AG04450 (cell line): ENCODE results near the gene FPGS. TPM values are rescaled to one million over a fixed set of nuclear protein-coding genes. Genes with fewer than 3 reads are reported as not detected.

ENCODE experiments used
- CTCF ChIA-PET: fragments of 300-600, 350-600 bp; formaldehyde crosslinking; extraction: SDS; loops from one replicate; lab custom pipeline; 2022; ENCODE audit warnings: antibody characterized with exemption, inconsistent platforms; lab: Charles Lee
- POLR2A ChIA-PET: fragments of 350-600 bp; formaldehyde crosslinking; extraction: SDS; loops from one replicate; lab custom pipeline; 2021; ENCODE audit warnings: antibody characterized with exemption, inconsistent platforms; lab: Yijun Ruan, JAX
- DNase-seq: peaks from one replicate; pipeline ENCODE4 v3.0.0-alpha.2; 2011; ENCODE audit warnings: low read depth, low spot score
- H3K27ac ChIP-seq: one replicate; pipeline ENCODE4 v1.5.1; 2012; ENCODE audit warnings: low read depth, low read length, control low read depth
- H3K27me3 ChIP-seq: one replicate; pipeline ENCODE4 v1.6.0; 2012; ENCODE audit warnings: low read length; ENCODE audit not compliant: control insufficient read depth, insufficient read depth
- H3K4me3 ChIP-seq: 2 replicates; pipeline ENCODE4 v1.5.1; 2011; ENCODE audit warnings: mild to moderate bottlenecking, low read depth, low read length, control low read depth
- H3K9me3 ChIP-seq: 2 replicates; pipeline ENCODE4 v1.5.1; 2012; ENCODE audit warnings: low read length; ENCODE audit not compliant: control insufficient read depth, insufficient read depth
- polyA plus RNA-seq: library from polyadenylated mRNA; depleted of rRNA; stranded (reverse); fragments of >200 nt; gene quantifications from 2 replicates; pipeline ENCODE4 v1.2.3, GENCODE V29; 2011
- TF ChIP-seq, protein P1 (sequence below): IDR thresholded peaks from 2 replicates; pipeline ENCODE4 v1.5.1; 2011; ENCODE audit warnings: low read depth, low read length, control low read depth, inconsistent platforms

Gene FPGS
- polyA plus RNA-seq, 1 experiment: 24.8 TPM

DNA sequence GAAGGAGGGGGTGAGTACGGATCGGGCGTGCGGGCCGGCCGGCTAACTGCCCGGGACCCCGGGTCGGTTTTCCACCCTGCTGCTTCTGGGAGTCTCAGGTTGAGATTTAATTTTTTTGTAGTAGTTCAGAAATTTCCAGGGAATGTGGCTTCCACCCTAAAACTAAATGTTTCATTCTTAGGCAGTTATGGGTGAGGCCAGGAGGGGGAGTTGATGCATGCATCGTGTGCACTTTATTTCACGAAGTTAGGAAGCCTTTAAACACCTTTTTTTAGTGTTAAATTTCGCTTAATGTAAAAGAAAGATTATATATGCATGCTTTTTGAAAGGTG is 15.9 kb upstream of the FPGS start:
- ChIA-PET POLR2A (interaction anchor here (1.2 to 1.5 kb wide), 2 partner anchors 12 to 52 kb away, joined by 3 to 4 read pairs; partner anchors contain the start of gene TOR2A), CTCF (interaction anchor here (1.7 to 2.0 kb wide), 2 partner anchors 52 to 83 kb away, joined by 5 to 11 read pairs; partner anchors contain the start of gene TOR2A)
- Histone ChIP-seq H3K27me3 (no peaks in the 10 kb centered on the region), H3K4me3 (peak overlapping the region; percentile 89), H3K9me3 (no peaks in the 10 kb centered on the region; the same call in 1 of the 2 replicates), H3K27ac (peak overlapping the region; percentile 31)
- TF ChIP-seq, protein P1, sequence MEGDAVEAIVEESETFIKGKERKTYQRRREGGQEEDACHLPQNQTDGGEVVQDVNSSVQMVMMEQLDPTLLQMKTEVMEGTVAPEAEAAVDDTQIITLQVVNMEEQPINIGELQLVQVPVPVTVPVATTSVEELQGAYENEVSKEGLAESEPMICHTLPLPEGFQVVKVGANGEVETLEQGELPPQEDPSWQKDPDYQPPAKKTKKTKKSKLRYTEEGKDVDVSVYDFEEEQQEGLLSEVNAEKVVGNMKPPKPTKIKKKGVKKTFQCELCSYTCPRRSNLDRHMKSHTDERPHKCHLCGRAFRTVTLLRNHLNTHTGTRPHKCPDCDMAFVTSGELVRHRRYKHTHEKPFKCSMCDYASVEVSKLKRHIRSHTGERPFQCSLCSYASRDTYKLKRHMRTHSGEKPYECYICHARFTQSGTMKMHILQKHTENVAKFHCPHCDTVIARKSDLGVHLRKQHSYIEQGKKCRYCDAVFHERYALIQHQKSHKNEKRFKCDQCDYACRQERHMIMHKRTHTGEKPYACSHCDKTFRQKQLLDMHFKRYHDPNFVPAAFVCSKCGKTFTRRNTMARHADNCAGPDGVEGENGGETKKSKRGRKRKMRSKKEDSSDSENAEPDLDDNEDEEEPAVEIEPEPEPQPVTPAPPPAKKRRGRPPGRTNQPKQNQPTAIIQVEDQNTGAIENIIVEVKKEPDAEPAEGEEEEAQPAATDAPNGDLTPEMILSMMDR: peak; percentile 63
- no peak for DNase-seq

DNA sequence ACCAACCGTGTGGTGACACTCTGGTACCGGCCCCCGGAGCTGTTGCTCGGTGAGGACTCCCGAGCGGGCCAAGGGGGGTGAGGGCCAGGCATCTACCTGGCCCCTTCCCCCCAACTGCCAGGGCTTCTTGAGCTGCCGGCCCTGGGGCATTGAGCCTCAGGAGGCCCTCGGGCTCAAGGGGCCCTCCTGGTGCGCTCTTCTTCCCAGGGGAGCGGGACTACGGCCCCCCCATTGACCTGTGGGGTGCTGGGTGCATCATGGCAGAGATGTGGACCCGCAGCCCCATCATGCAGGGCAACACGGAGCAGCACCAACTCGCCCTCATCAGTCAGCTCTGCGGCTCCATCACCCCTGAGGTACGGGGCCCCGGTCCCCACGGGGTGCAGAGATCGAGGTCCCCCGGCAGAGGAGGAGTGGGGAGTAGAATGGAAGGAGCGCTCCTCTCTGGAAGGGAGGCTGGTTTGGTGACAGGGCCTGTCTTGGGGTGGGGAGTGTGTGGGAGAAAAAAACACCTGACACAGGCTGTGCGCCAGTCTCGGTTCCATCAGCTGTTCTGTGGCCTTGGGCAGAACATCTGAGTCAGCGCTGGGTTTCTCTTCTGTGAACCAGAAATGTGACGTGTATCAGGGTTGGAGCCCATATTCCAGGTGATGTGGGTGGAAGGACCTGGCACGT is 14.2 kb upstream of the FPGS start:
- CTCF ChIA-PET: interaction anchor here (1.7 to 2.0 kb wide), 2 partner anchors 54 to 81 kb away, joined by 5 to 11 read pairs; partner anchors contain the start of gene TOR2A
- Histone ChIP-seq H3K4me3 (no peak overlapping the region), H3K27ac (no peak overlapping the region), H3K9me3 (no peaks in the 10 kb centered on the region; the same call in 1 of the 2 replicates), H3K27me3 (no peaks in the 10 kb centered on the region)
- POLR2A ChIA-PET: interaction anchor here (0.6 kb wide), 1 partner anchor 81 kb away, joined by 7 read pairs; no protein-coding TSS in a partner anchor
- no peak for DNase-seq
- TF ChIP-seq, protein P1: no peak

DNA sequence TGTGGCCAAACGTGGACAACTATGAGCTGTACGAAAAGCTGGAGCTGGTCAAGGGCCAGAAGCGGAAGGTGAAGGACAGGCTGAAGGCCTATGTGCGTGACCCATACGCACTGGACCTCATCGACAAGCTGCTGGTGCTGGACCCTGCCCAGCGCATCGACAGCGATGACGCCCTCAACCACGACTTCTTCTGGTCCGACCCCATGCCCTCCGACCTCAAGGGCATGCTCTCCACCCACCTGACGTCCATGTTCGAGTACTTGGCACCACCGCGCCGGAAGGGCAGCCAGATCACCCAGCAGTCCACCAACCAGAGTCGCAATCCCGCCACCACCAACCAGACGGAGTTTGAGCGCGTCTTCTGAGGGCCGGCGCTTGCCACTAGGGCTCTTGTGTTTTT is 13.5 kb upstream of the FPGS start:
- DNase-seq: no peak
- Histone ChIP-seq H3K27me3 (no peaks in the 10 kb centered on the region), H3K27ac (no peak overlapping the region), H3K4me3 (no peak overlapping the region), H3K9me3 (no peaks in the 10 kb centered on the region; the same call in 1 of the 2 replicates)
- POLR2A ChIA-PET: no interaction called here
- CTCF ChIA-PET: no interaction called here
- TF ChIP-seq, protein P1: no peak

DNA sequence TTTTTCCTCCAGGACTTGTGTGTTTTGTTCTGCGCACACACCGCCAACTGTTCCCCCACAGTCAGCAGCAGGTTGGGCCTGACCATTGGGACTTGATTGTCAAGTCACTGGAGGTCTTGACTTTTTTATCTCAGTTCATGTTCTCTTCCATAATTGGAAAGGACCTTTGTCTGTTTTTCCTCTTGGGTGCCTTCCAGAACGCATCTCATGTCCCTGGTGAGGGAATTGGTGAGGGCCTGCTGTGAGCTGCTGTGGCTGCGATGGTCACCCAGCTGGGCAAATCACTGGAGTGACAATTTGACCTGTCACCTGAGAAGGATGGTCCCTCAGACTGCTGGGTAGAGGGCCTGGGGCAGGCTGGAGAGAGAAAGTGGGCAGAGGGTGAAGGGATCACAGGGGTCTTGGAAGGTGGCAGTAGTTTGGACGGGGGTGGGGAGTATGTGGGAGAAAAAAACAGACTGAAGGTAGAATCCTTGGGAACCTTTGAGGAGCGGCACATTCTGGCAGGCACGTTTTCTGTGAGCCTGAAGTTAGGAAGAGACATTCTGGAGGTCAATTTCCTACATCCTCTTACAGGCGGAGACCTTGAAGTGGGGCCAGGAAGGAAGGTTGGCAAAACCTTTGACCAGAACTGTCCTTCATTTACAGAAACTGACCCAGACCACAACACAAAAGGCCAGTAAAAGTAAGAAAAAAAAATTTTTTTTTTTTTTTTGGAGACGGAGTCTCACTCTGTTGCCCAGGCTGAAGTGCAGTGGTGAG is 12.4 kb upstream of the FPGS start:
- Histone ChIP-seq H3K27ac (no peak overlapping the region), H3K4me3 (no peak overlapping the region), H3K27me3 (no peaks in the 10 kb centered on the region), H3K9me3 (no peaks in the 10 kb centered on the region; the same call in 1 of the 2 replicates)
- ChIA-PET POLR2A (no interaction called here), CTCF (no interaction called here)
- DNase-seq: no peak
- TF ChIP-seq, protein P1: no peak

DNA sequence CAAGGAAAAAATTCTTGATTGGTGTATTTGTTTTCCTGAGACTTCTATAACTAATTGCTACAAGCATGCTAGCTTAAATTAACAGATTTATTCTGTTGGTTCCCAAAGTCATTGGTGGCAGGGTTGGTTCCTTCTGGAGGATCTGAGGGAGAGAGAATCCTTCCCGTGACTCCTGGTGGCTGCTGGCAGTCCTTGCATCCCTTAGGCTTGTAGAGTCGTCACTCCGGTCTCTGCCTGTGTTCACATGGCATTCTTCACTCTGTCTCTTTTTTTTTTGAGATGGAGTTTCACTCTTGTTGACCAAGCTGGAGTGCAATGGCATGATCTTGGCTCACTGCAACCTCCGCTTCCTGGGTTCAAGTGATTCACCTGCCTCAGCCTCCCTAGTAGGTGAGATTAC is 11.6 kb upstream of the FPGS start:
- no peak overlapping the region for H3K27ac ChIP-seq
- TF ChIP-seq, protein P1: no peak
- H3K27me3 ChIP-seq: no peaks in the 10 kb centered on the region
- POLR2A ChIA-PET: no interaction called here
- CTCF ChIA-PET: no interaction called here
- H3K9me3 ChIP-seq: no peaks in the 10 kb centered on the region; the same call in 1 of the 2 replicates
- H3K4me3 ChIP-seq: no peak overlapping the region
- DNase-seq: no peak
